Adipose tissue (tissue), 3 donors: ENCODE results near the gene KCNJ14. TPM values are rescaled to one million over a fixed set of nuclear protein-coding genes. Genes with fewer than 3 reads are reported as not detected.

ENCODE experiments used
- H3K27ac ChIP-seq: one replicate; pipeline ENCODE4 v1.5.1; 2013; ENCODE audit warnings: low read depth, low read length
- WGBS, 3 donors: extraction: QIAGEN DNeasy Blood & Tissue Kit; methylation state at CpG; one replicate each; pipeline ENCODE4 v1.1.7; 2013; 5-methylcytosine and 5-hydroxymethylcytosine counted together
- polyA plus RNA-seq, 3 donors: library from polyadenylated mRNA; stranded (reverse); fragments of 200-250 nt; gene quantifications; one replicate each; pipeline ENCODE4 v1.2.3, GENCODE V29; 2013
- donor health status: healthy with polysubstance abuse.
- donor health status: Bipolar disorder and iron deficiency.
- donor health status: healthy.

KCNJ14 gene
- polyA plus RNA-seq, 3 donors: 0.11 to 0.58 (median 0.17) TPM

DNA sequence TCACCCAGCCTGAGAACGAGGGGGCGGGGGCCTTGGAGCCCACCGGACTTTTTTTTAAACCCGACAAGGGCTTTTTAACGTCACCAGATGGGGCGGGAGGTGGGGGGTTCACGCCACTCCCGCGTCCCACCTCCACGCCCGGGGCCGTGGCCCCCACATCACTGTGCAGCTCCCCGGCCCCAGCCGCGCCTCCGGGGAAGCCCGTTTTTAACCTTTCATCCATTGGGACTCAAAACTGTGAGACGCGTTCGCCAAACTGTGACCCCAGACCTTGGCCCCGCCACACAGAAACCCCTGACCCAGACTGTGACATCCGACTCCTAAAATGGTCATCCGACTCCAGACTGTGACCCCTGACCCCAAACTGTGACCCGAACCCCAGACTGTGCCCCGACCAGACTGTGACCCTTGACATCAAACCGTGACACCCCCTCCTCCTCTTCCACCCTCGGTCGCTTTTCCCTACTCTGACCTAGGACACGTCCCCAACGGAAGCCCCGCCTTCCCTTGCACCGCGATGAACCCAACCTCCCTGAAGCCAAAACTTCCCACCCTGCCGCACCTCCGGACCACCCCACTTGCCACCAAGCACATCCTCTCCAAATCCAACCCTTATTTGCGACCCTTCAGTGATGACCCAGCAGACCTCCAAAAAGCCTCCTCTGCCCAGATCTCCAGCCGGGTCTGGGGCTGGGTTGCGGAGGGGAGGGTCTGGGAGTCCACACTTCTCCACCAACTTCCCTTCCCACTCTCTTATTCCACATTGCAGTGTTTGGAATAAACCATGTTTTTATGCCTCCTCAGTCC lies 11.0 kb upstream of the KCNJ14 start:
- 16 to 18% (median 18%) methylated on average over 38 of the region's 38 CpGs for WGBS, 3 donors
- no peak overlapping the region for H3K27ac ChIP-seq

DNA sequence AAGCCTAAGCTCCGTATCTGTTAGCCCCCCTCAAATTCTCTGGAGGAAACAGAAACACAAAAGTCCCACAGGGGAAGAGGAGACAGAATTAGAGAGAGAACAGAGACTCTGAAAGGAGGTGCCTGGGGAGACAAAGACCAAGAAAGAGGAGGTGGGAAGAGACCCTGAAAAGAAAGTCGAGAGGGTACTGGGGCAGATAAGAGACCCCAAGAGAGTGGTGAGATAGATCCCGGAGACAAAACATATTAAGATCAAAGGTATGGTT lies 10.5 kb upstream of the KCNJ14 start:
- WGBS, 3 donors: 28 to 33% (median 30%) methylated on average over 3 of the region's 3 CpGs

DNA sequence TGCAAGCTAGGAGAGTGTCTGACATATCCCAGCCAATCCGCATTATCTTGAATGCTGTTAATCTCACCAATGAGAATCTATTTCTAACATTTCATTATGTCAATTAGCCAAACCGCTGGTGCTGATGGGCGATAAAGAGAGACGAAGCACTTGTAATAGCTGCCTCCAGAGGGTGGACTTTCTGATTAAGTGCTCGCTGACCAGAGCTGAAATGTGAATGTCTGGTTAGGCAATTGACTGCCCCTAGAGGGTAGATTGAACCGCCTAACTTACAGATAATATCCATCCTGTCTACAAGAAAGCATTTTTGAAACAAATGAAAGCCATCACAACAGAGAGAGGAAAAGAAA lies 10.1 kb upstream of the KCNJ14 start:
- no peak overlapping the region for H3K27ac ChIP-seq
- WGBS, 3 donors: 2 to 9% (median 8%) methylated on average over 6 of the region's 6 CpGs

More for the DNA sequence above, 10.5 kb upstream of the KCNJ14 start:
- H3K27ac ChIP-seq: no peak overlapping the region

GRCh38 chr19:48445606-48446481 lies 9.5 kb upstream of the KCNJ14 start, which contains the start of gene GRWD1:
GRWD1 (plus strand) TSS chr19:48445983; CDS start chr19:48446006, 23 bp downstream.
- H3K27ac ChIP-seq: peak within 1 kb of the TSS; percentile 76
- WGBS, 3 donors: 0% methylated on average over 59 to 61 of the region's 61 CpGs

- H3K27ac ChIP-seq: no peak overlapping the region
- WGBS, 3 donors: 74 to 81% (median 79%) methylated on average over 6 of the region's 7 CpGs
These were observed 8.8 kb upstream of the KCNJ14 start for GRCh38 chr19:48446579-48446978.

DNA sequence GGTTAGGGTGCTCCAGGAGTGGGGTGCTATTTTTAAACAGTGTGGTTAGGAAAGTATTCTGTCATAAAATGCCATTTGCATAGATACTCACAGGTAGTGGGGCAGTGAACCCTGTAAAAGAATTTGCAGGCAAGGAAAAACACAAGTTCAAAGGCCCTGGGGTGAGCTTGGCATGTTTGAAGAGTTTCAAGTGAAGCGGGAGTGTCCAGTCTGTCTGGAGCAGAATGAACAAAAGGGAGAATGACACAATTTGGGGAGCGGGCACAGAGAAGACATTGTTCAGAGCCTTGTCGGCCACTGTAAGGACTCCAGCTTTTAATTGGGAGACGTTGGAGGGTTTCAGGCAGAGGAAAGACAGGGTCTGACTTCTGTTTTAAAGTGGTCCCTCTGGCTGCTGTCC lies 6.8 kb upstream of the KCNJ14 start:
- 93 to 95% (median 95%) methylated on average over 4 of the region's 4 CpGs for whole genome bisulfite sequencing, 3 donors
- no peak overlapping the region for H3K27ac ChIP-seq

GRCh38 chr19:48450441-48450840 lies 4.9 kb upstream of the KCNJ14 start:
- no peak overlapping the region for H3K27ac ChIP-seq
- 92 to 93% (median 92%) methylated on average over 23 of the region's 23 CpGs for WGBS, 3 donors

- WGBS, 3 donors: 92 to 96% (median 95%) methylated on average over 12 to 15 of the region's 15 CpGs
- H3K27ac ChIP-seq: no peak overlapping the region
These were observed 4.5 kb upstream of the KCNJ14 start for GRCh38 chr19:48450863-48451262.

DNA sequence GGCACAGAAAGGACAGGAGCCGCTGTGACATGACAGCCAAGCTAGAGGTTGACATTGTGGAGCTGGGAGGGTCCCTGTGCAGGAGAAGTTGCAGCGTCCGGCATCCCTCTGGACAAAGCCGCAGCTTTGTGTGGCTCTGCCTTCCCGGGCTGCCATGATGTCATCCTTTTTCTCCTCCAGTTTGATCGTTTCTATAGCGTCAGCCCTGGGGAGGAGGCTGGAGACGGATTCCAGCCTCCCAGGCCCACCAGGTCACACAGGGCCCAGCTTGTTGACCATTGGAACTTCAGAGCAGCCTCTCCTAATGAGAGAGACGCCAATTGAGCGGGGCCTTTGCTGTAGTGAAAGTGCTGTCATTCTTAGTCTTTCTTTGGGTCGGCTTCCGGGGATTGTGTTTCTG lies 3.8 kb upstream of the KCNJ14 start:
- 83 to 90% (median 87%) methylated on average over 12 of the region's 12 CpGs for WGBS, 3 donors
- no peak overlapping the region for H3K27ac ChIP-seq

GRCh38 chr19:48452289-48453190 lies 2.8 kb upstream of the KCNJ14 start:
- H3K27ac ChIP-seq: no peak overlapping the region
- 88 to 93% (median 93%) methylated on average over 33 of the region's 33 CpGs for WGBS, 3 donors

DNA sequence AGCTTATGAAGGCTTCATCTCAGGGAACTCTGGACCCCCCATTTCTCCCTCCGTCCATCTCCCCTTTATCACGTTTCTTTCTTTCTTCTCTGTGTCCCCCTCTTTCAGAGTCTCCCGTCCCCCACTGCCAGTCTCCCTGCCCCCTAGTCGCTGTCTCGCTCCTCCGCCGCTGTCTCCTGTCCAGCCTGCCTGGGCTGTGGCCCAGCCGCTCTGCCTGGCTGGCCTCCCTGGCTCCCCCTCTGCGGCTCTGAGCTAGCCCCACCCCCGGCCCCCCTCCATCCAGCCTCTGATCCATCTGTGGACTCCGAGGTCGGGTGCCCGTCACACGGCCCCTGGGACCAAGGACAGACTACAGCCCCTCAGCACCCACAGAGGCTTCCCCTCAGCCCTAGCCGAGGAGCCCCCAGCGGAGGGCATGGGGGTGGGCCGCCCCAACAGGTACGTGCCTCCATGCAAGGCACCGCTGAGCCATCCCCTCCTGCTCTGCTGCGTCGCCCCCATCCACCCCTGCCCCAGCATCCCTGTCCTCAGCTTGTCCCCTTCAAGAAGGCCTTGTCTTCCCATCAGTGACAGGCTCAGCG lies 1.1 kb upstream of the KCNJ14 start:
- WGBS, 3 donors: 86 to 93% (median 93%) methylated on average over 17 to 22 of the region's 22 CpGs
- no peak overlapping the region for H3K27ac ChIP-seq

DNA sequence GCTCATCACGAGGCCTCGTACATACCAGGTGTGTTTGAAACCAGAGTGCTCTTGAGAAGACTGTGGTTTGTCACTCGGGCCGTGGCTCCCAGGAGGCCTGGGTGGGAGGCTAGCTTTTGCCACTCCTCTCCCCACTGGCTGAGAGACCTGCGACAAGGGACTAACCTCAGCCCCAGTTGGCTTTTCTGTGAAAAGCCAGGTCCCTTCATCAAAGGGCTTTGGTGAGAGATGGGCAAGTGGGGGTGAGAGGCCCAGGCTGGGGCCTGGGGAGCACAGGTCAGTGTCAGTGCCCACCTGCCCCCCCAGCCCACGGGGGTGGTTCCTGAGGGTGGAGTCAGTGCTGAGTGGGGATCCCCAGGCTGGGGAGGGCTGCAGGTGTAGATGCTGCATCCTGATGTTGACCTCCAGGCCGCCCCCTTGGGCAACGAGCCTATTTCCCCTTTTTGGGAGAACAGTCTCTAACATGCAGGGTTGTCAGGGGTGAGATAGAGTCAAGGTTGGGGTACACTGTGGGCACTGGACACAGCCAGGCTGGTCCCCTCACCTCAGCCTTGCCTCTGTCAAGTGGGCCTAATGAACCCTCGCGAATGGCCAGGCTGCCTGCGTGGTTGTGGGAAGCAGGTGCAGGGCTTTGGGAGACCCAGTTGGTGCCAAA lies 661 bp downstream of the KCNJ14 start:
- WGBS, 3 donors: 84 to 86% (median 86%) methylated on average over 11 of the region's 11 CpGs

GRCh38 chr19:48456864-48457263 lies 1.5 kb downstream of the KCNJ14 start:
- WGBS, 3 donors: 94 to 99% (median 97%) methylated on average over 4 of the region's 4 CpGs
- no peak overlapping the region for H3K27ac ChIP-seq

More for the DNA sequence above, 661 bp downstream of the KCNJ14 start:
- H3K27ac ChIP-seq: no peak overlapping the region

- H3K27ac ChIP-seq: no peak overlapping the region
- 89 to 95% (median 92%) methylated on average over 2 of the region's 2 CpGs for WGBS, 3 donors
These were observed 2.6 kb downstream of the KCNJ14 start for GRCh38 chr19:48458016-48458415.

DNA sequence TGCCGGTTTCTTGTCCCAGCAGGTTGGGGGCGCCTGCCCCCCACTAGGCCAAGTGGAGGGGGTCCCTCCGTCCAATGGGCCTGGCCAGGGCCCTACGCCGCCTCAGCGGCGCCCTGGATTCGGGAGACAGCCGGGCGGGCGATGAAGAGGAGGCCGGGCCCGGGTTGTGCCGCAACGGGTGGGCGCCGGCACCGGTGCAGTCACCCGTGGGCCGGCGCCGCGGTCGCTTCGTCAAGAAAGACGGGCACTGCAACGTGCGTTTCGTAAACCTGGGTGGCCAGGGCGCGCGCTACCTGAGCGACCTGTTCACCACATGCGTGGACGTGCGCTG lies 6.2 kb downstream of the KCNJ14 start:
- no peak overlapping the region for H3K27ac ChIP-seq
- 93 to 95% (median 94%) methylated on average over 35 to 36 of the region's 36 CpGs for WGBS, 3 donors

DNA sequence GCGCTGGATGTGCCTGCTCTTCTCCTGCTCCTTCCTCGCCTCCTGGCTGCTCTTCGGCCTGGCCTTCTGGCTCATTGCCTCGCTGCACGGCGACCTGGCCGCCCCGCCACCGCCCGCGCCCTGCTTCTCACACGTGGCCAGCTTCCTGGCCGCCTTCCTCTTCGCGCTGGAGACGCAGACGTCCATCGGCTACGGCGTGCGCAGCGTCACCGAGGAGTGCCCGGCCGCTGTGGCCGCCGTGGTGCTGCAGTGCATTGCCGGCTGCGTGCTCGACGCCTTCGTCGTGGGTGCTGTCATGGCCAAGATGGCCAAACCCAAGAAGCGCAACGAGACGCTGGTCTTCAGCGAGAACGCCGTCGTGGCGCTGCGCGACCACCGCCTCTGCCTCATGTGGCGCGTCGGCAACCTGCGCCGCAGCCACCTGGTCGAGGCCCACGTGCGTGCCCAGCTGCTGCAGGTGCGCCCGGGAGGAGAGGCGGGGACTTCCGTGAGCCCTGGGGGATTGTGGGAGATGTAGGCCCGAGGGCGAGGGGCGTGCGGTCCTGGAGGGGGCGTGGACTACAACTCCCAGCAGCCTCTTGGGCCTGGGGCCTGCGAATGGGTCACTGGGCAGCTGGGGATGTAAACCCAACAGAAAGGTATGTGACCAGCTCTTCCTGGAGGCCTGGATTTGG lies 6.7 kb downstream of the KCNJ14 start:
- H3K27ac ChIP-seq: no peak overlapping the region
- WGBS, 3 donors: 80 to 84% (median 81%) methylated on average over 61 to 62 of the region's 62 CpGs

DNA sequence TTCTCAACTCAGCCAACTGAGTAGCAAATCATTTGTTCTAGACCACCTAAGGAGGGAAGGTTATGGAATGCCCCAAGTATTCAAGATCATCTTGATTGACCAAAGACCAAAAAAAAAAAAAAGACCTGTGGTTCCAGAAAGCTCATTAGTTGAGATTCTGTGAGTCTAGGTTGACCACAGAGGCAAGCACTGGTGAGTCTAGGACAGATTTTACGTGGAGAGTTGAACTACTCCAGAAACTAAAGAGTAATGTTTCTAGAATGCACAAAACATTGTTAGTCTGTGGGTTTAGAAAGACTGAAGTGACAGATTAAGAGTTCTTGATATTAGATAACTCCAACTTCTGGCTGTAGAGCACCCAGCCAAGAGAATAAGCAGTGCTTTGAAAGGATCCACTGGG lies 9.8 kb downstream of the KCNJ14 start:
- H3K27ac ChIP-seq: no peak overlapping the region
- WGBS, 3 donors: 97 to 100% (median 97%) methylated on average over 1 of the region's 1 CpG
